Fibroblast of lung (primary cell): ENCODE data around the gene MEGF6. TPM values are rescaled to one million over a fixed set of nuclear protein-coding genes. Genes with fewer than 3 reads are reported as not detected.

Source experiments
- DNase-seq, 2 donors: peaks; one replicate each; pipeline versions ENCODE4 v3.0.0 to v3.0.0-alpha.2; 2010; ENCODE audit warnings: low read depth in 2 of 2
- H2AFZ ChIP-seq: 2 replicates; pipeline ENCODE4 v1.5.1; 2012; ENCODE audit warnings: low read length, control low read depth, inconsistent platforms
- H3K27ac ChIP-seq: 2 replicates; pipeline ENCODE4 v1.5.1; 2011; ENCODE audit warnings: low read length, control low read depth; ENCODE audit not compliant: insufficient read depth
- H3K27me3 ChIP-seq: 2 replicates; pipeline ENCODE4 v1.5.1; 2011; ENCODE audit warnings: mild to moderate bottlenecking, low read length; ENCODE audit not compliant: control insufficient read depth, insufficient read depth
- H3K36me3 ChIP-seq: 2 replicates; pipeline ENCODE4 v1.5.1; 2011; ENCODE audit warnings: low read length; ENCODE audit not compliant: control insufficient read depth, insufficient read depth
- H3K4me1 ChIP-seq: 2 replicates; pipeline ENCODE4 v1.5.1; 2011; ENCODE audit warnings: low read length; ENCODE audit not compliant: control insufficient read depth, insufficient read depth; ENCODE audit errors: extremely low read depth
- H3K4me2 ChIP-seq: 2 replicates; pipeline ENCODE4 v1.5.1; 2011; ENCODE audit warnings: low read length, control low read depth; ENCODE audit not compliant: insufficient read depth; ENCODE audit errors: extremely low read depth
- H3K4me3 ChIP-seq, 4 experiments: fragments of 200-600 bp in 1 of 4; sonication (generic) in 1 of 4; replicated peaks in 1 of 4; 2 replicates each; pipeline ENCODE4 v1.5.1; 2011 to 2016; ENCODE audit warnings: low read length in 4 of 4, low read depth in 3 of 4, mild to moderate bottlenecking in 3 of 4, control low read depth in 2 of 4, inconsistent platforms in 1 of 4, mixed read lengths in 1 of 4; ENCODE audit not compliant: insufficient read depth in 1 of 4; ENCODE audit errors: control extremely low read depth in 1 of 4
- H3K79me2 ChIP-seq: 2 replicates; pipeline ENCODE4 v1.5.1; 2012; ENCODE audit warnings: mild to moderate bottlenecking, low read length, inconsistent platforms; ENCODE audit not compliant: control insufficient read depth, insufficient read depth
- H3K9ac ChIP-seq: 2 replicates; pipeline ENCODE4 v1.5.1; 2011; ENCODE audit warnings: mild to moderate bottlenecking, low read length, control low read depth; ENCODE audit not compliant: insufficient read depth
- H3K9me3 ChIP-seq: 2 replicates; pipeline ENCODE4 v1.5.1; 2012; ENCODE audit warnings: low read depth, low read length; ENCODE audit not compliant: control insufficient read depth, insufficient read depth
- H4K20me1 ChIP-seq: 2 replicates; pipeline ENCODE4 v1.5.1; 2011; ENCODE audit warnings: low read length; ENCODE audit not compliant: control insufficient read depth, insufficient read depth; ENCODE audit errors: extremely low read depth
- EZH2 ChIP-seq: IDR thresholded peaks from 2 replicates; pipeline ENCODE4 v1.5.1; 2012; ENCODE audit warnings: low read length, control low read depth, mild to moderate bottlenecking; ENCODE audit errors: missing control alignments
- polyA plus RNA-seq, 2 donors: library from polyadenylated mRNA; depleted of rRNA in 1 of 2; stranded (reverse) in 1 of 2; unstranded in 1 of 2; fragments of >200 nt; gene quantifications; 2 replicates each; pipeline ENCODE4 v1.2.1, GENCODE V29; 2011 to 2012; ENCODE audit warnings: missing spikeins in 1 of 2
- total RNA-seq: library from RNA; depleted of rRNA; stranded (reverse); fragments of >200 nt; gene quantifications from 2 replicates; pipeline ENCODE4 v1.2.1, GENCODE V29; 2014
- TF ChIP-seq, protein P1 (sequence below), 2 donors: IDR thresholded peaks in 1 of 2; conservative IDR thresholded peaks in 1 of 2; 1 replicate in 1 of 2; 2 replicates in 1 of 2; pipeline ENCODE4 v1.5.1; 2011 to 2012; ENCODE audit warnings: low read length in 2 of 2, control low read depth in 1 of 2, inconsistent platforms in 1 of 2, low read depth in 1 of 2, mild to moderate bottlenecking in 1 of 2

Gene MEGF6
- total and polyA plus RNA-seq, 2 donors (not counting 1 experiment from before 2014, with no cell fraction given) = 1.6 to 11.6 TPM

- Histone ChIP-seq H3K36me3 (no peaks in the 10 kb centered on the region), H3K4me3 (no peak overlapping the region), H3K27ac (no peak overlapping the region), H3K9ac (no peak overlapping the region), H3K27me3 (no peaks in the 10 kb centered on the region), H3K4me2 (no peak overlapping the region), H3K4me1 (no peaks in the 10 kb centered on the region), H3K9me3 (no peaks in the 10 kb centered on the region), H2AFZ (no peak overlapping the region), H4K20me1 (no peaks in the 10 kb centered on the region), H3K79me2 (no peaks in the 10 kb centered on the region)
- no peak for DNase-seq
- TF ChIP-seq, protein P1, sequence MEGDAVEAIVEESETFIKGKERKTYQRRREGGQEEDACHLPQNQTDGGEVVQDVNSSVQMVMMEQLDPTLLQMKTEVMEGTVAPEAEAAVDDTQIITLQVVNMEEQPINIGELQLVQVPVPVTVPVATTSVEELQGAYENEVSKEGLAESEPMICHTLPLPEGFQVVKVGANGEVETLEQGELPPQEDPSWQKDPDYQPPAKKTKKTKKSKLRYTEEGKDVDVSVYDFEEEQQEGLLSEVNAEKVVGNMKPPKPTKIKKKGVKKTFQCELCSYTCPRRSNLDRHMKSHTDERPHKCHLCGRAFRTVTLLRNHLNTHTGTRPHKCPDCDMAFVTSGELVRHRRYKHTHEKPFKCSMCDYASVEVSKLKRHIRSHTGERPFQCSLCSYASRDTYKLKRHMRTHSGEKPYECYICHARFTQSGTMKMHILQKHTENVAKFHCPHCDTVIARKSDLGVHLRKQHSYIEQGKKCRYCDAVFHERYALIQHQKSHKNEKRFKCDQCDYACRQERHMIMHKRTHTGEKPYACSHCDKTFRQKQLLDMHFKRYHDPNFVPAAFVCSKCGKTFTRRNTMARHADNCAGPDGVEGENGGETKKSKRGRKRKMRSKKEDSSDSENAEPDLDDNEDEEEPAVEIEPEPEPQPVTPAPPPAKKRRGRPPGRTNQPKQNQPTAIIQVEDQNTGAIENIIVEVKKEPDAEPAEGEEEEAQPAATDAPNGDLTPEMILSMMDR (conservative IDR thresholded peaks at IDR 0.05 in 1 of 2, IDR thresholded peaks at IDR 0.05 in 1 of 2; ENCODE audit: low read depth in 1 of 2, low read length in 2 of 2) = no peak
- no peak for TF ChIP-seq EZH2
Observed at GRCh38 chr1:3481046-3481445, 130.3 kb downstream of the MEGF6 start.

GRCh38 chr1:3480369-3480719 lies 131.0 kb downstream of the MEGF6 start:
- no peak for DNase-seq
- TF ChIP-seq, protein P1 (conservative IDR thresholded peaks at IDR 0.05 in 1 of 2, IDR thresholded peaks at IDR 0.05 in 1 of 2; ENCODE audit: low read depth in 1 of 2, low read length in 2 of 2) = no peak
- no peak for TF ChIP-seq EZH2
- Histone ChIP-seq H3K4me1 (no peaks in the 10 kb centered on the region), H3K36me3 (no peaks in the 10 kb centered on the region), H3K9ac (no peak overlapping the region), H3K27ac (no peak overlapping the region), H3K9me3 (no peaks in the 10 kb centered on the region), H3K27me3 (no peaks in the 10 kb centered on the region), H2AFZ (no peak overlapping the region), H3K79me2 (no peaks in the 10 kb centered on the region), H3K4me2 (no peak overlapping the region), H3K4me3 (no peak overlapping the region), H4K20me1 (no peaks in the 10 kb centered on the region)

DNA sequence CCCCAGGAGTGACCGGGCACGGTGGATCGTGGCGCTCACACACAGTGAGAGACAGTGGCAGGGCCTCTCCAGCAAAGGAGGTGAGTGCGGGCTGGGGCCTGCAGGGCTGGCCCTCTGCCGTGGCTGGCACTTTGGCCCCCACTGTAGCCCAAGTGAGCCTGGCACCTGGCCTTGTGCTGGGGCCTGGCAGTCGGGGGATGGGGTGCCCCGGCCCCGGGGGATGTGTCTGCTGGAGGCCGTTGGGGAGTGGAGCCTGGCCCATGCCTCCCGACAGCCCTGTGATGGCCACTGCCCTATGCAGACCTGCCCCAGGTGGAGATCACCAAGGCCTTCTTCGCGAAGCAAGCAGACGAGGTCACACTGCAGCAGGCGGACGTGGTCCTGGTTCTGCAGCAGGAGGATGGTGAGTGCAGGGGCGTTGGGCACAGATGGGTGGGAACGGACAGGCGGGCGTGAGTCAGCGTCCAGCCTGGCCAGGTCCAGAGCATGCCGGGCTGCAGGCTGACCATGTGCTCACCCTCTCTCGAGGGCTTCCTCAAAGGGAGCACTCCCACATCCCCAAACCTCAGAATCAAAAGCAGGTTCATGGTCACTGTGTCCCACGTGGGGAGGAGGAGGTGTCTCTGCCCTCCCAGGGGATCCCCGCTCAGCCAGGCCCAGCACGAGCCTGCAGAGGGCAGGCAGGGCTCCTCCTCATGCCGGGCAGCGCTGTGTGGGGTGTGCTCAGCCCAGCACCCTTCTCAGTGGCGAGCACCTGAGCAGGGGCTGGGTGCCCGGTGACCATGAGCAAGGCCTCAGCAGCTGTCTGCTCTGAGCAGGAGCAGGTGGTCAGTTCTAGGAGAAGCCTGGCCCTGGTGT lies 131.6 kb downstream of the MEGF6 start:
- no peak overlapping the region for H3K27ac ChIP-seq
- no peak overlapping the region for H3K4me3 ChIP-seq
- no peaks in the 10 kb centered on the region for H3K79me2 ChIP-seq
- no peaks in the 10 kb centered on the region for H3K9me3 ChIP-seq
- no peaks in the 10 kb centered on the region for H3K36me3 ChIP-seq
- no peak overlapping the region for H3K4me2 ChIP-seq
- H3K27me3 ChIP-seq = no peaks in the 10 kb centered on the region
- no peak for TF ChIP-seq EZH2
- H3K9ac ChIP-seq = no peak overlapping the region
- H2AFZ ChIP-seq = no peak overlapping the region
- no peaks in the 10 kb centered on the region for H4K20me1 ChIP-seq
- no peaks in the 10 kb centered on the region for H3K4me1 ChIP-seq
- no peak for DNase-seq
